GM12874 (cell line): ENCODE results near the gene CTBP1.

ENCODE experiments used
- CTCF ChIP-seq: IDR thresholded peaks from 2 replicates; pipeline ENCODE4 v1.5.1; 2011; ENCODE audit warnings: low read depth, mild to moderate bottlenecking, control low read depth, low read length, moderate library complexity; ENCODE audit not compliant: insufficient read depth

Gene CTBP1

GRCh38 chr4:1243451-1244080 is 5.4 kb downstream of the CTBP1 start:
- TF ChIP-seq CTCF: peak; percentile 42

GRCh38 chr4:1242506-1243450 is 6.2 kb downstream of the CTBP1 start:
- TF ChIP-seq CTCF: no peak

GRCh38 chr4:1241936-1242505 is 6.9 kb downstream of the CTBP1 start:
- no peak for TF ChIP-seq CTCF

GRCh38 chr4:1241466-1241935 is 7.4 kb downstream of the CTBP1 start:
- no peak for TF ChIP-seq CTCF

GRCh38 chr4:1240721-1241465 is 8.0 kb downstream of the CTBP1 start:
- no peak for TF ChIP-seq CTCF

GRCh38 chr4:1239950-1240307 is 9.0 kb downstream of the CTBP1 start:
- TF ChIP-seq CTCF: no peak
